ENCODE data around the gene DMP1.
"Not testable (repeated sequence)": the region's sequence is repeated elsewhere in the genome, so short reads cannot be mapped to it uniquely, and the experiment has no call there.

DMP1 gene

GRCh38 chr4:87680271-87680670 lies 30.2 kb downstream of the DMP1 start:
- no peak for DNase-seq (ENCODE audit: low read depth in 1 of 2, low spot score in 1 of 2)

GRCh38 chr4:87688316-87688715 lies 38.2 kb downstream of the DMP1 start:
- DNase-seq (ENCODE audit: low read depth in 1 of 2, low spot score in 1 of 2) = no peak

- not testable (repeated sequence) for DNase-seq (ENCODE audit: low read depth in 1 of 2, low spot score in 1 of 2)
Measured at GRCh38 chr4:87690947-87691346, 40.9 kb downstream of the DMP1 start.

- not testable (repeated sequence) for DNase-seq (ENCODE audit: low read depth in 1 of 2, low spot score in 1 of 2)
Measured at GRCh38 chr4:87692060-87692459, 42.0 kb downstream of the DMP1 start.

- no peak for DNase-seq (ENCODE audit: low read depth in 1 of 2, low spot score in 1 of 2)
Measured at GRCh38 chr4:87697272-87697671, 47.2 kb downstream of the DMP1 start.

- DNase-seq (ENCODE audit: low read depth in 1 of 2, low spot score in 1 of 2) = no peak
Measured at GRCh38 chr4:87697945-87698344, 47.9 kb downstream of the DMP1 start.

- DNase-seq (ENCODE audit: low read depth in 1 of 2, low spot score in 1 of 2) = no peak
Measured at GRCh38 chr4:87698394-87698793, 48.3 kb downstream of the DMP1 start.

- DNase-seq (ENCODE audit: low read depth in 1 of 2, low spot score in 1 of 2) = no peak
Measured at GRCh38 chr4:87704001-87704400, 53.9 kb downstream of the DMP1 start.

GRCh38 chr4:87707279-87707918 lies 57.3 kb downstream of the DMP1 start:
- DNase-seq (ENCODE audit: low read depth in 1 of 2, low spot score in 1 of 2) = no peak
